ENCODE measurements around the gene PRH2.

The PRH2 gene

GRCh38 chr12:10959804-10960203 is 30.8 kb downstream of the PRH2 start:
- no peak for FAIRE-seq

DNA sequence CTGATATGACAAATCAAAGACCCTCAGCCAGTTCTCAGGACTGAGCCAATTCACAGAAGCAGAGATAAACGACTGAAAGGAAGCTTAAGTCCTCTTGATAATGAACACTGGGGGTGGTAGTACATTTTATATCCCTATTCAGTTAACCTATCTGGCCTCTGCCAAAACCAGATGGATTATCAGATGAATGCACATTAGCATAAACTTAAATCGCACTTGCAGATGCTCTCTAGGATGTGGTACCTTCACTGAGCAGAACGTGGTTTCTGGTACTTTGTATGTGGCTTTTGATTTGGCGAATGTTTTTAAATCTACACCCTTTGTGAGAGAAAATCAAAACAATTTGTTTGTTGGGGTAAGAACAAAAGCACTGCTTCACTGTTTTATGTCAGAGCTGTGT is 31.2 kb downstream of the PRH2 start:
- DNase-seq (ENCODE audit: low spot score) (no peak), FAIRE-seq (no peak)

More at GRCh38 chr12:10959804-10960203, 30.8 kb downstream of the PRH2 start:
- no peak for DNase-seq (ENCODE audit: low spot score)

- no peak for DNase-seq (ENCODE audit: low spot score)
- peak; percentile 27 for FAIRE-seq
Observed at GRCh38 chr12:10965476-10965875, 36.4 kb downstream of the PRH2 start.

- DNase-seq (ENCODE audit: low spot score): no peak
- no peak for FAIRE-seq
Observed at GRCh38 chr12:10966314-10966713, 37.3 kb downstream of the PRH2 start.

- FAIRE-seq (no peak), DNase-seq (ENCODE audit: low spot score) (no peak)
Observed at GRCh38 chr12:10967409-10967808, 38.4 kb downstream of the PRH2 start.

DNA sequence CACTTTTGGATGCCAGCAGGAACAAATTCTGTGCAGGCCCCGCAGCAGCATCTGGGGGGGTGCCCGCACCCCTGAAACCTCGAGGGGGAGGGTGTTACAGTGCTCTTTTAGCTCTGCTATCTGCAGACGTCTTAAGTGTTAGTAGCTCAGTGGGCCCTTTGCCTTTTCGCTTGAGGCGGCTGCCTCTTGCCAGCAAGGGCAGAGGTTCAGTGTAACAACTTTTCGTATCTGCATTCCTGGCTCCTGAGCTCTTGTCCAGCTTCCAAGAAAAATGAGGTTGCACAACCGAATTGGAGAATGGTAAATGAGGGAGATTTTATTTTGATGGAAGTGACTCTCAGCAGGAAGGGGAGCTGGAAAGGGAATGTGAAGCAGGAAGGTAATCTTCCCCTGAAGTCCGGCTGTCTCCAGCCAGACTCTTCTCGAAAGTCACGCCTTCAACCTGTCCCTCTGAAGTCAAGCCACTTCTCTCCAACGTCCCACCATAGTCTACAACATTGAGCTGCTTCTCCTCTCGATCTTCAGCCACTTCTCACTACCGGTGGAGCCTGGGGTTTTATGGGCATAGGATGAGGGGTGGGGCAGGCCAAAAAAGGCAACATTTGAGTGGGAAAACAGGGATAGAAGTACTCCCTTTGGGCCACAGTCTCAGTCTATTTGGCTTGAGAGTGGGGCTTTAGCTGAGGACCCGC is 39.9 kb downstream of the PRH2 start:
- DNase-seq (ENCODE audit: low spot score): no peak
- peak; percentile 53 for FAIRE-seq

DNA sequence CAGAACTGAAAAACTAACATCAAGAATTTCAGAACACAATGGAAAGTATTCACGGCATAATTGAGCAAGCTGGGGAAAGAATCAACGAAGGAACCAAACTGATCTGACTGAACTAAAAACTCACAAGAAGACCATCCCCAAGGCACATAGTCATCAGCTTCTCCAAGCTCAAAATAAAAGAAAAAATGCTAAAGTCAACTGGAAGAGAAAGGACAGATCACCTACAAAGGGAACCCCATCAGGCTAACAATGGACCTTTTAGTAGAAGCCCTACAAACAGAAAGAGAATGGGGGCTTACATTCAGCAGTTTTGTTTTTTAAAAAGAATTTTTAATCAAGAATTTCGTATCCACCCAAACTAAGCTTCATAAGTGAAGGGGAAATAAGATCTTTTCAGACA is 45.9 kb downstream of the PRH2 start:
- FAIRE-seq (no peak), DNase-seq (ENCODE audit: low spot score) (no peak)

- DNase-seq (ENCODE audit: low spot score): no peak
- no peak for FAIRE-seq
Observed at GRCh38 chr12:10982244-10982643, 53.2 kb downstream of the PRH2 start.

All from urothelium cell line (cell line).